BE2C (cell line): ENCODE data around the gene MRPL37.
A peak's percentile ranks its signal among the peaks of the same experiment; 100 is the strongest.

Experiments used
- DNase-seq: peaks from one replicate; pipeline ENCODE4 v3.0.0-alpha.2; 2020
- H3K27me3 ChIP-seq: fragments of 250-450 bp; sonication (Bioruptor Pico); 2 replicates; pipeline ENCODE4 v1.5.1; 2020; ENCODE audit warnings: mild to moderate bottlenecking
- H3K36me3 ChIP-seq: fragments of 250-450 bp; sonication (Bioruptor Pico); 2 replicates; pipeline ENCODE4 v1.5.1; 2020; ENCODE audit warnings: mild to moderate bottlenecking
- H3K4me1 ChIP-seq: fragments of 250-450 bp; sonication (Bioruptor Pico); 2 replicates; pipeline ENCODE4 v1.5.1; 2020
- H3K4me3 ChIP-seq: 2 replicates; pipeline ENCODE4 v1.5.1; 2011; ENCODE audit warnings: low read depth, low read length
- H3K9me3 ChIP-seq: fragments of 250-450 bp; sonication (Bioruptor Pico); 2 replicates; pipeline ENCODE4 v1.5.1; 2020
- CTCF ChIP-seq: IDR thresholded peaks from 2 replicates; pipeline ENCODE4 v1.5.1; 2012; ENCODE audit warnings: mild to moderate bottlenecking, low read depth, low read length

The MRPL37 gene

GRCh38 chr1:54252371-54252936, 52.5 kb downstream of the MRPL37 start:
- Histone ChIP-seq H3K36me3 (no peaks in the 10 kb centered on the region), H3K9me3 (no peaks in the 10 kb centered on the region), H3K27me3 (no peaks in the 10 kb centered on the region), H3K4me1 (no peaks in the 10 kb centered on the region; the same call in 1 of the 2 replicates), H3K4me3 (no peak overlapping the region)
- no peak for DNase-seq
- TF ChIP-seq CTCF, result no peak

GRCh38 chr1:54253480-54253879, 53.5 kb downstream of the MRPL37 start:
- no peaks in the 10 kb centered on the region for H3K9me3 ChIP-seq
- no peaks in the 10 kb centered on the region; the same call in 1 of the 2 replicates for H3K4me1 ChIP-seq
- no peak for TF ChIP-seq CTCF
- H3K27me3 ChIP-seq, result no peaks in the 10 kb centered on the region
- H3K36me3 ChIP-seq, result no peaks in the 10 kb centered on the region
- DNase-seq, result no peak
- no peak overlapping the region for H3K4me3 ChIP-seq

GRCh38 chr1:54254055-54254454, 54.1 kb downstream of the MRPL37 start:
- H3K9me3 ChIP-seq, result no peaks in the 10 kb centered on the region
- H3K4me1 ChIP-seq, result no peaks in the 10 kb centered on the region; the same call in 1 of the 2 replicates
- no peaks in the 10 kb centered on the region for H3K36me3 ChIP-seq
- DNase-seq, result peak; percentile 36
- no peaks in the 10 kb centered on the region for H3K27me3 ChIP-seq
- no peak for TF ChIP-seq CTCF
- H3K4me3 ChIP-seq, result no peak overlapping the region

- no peaks in the 10 kb centered on the region for H3K27me3 ChIP-seq
- H3K4me3 ChIP-seq, result no peak overlapping the region
- TF ChIP-seq CTCF, result no peak
- H3K36me3 ChIP-seq, result no peaks in the 10 kb centered on the region; the same call in 1 of the 2 replicates
- H3K9me3 ChIP-seq, result no peaks in the 10 kb centered on the region
- no peak for DNase-seq
- no peaks in the 10 kb centered on the region; the same call in 1 of the 2 replicates for H3K4me1 ChIP-seq
These were observed 55.2 kb downstream of the MRPL37 start for GRCh38 chr1:54255026-54255702.

- no peak for DNase-seq
- Histone ChIP-seq H3K4me3 (no peak overlapping the region), H3K36me3 (no peaks in the 10 kb centered on the region; the same call in 1 of the 2 replicates), H3K27me3 (no peaks in the 10 kb centered on the region), H3K9me3 (no peaks in the 10 kb centered on the region), H3K4me1 (no peaks in the 10 kb centered on the region; the same call in 1 of the 2 replicates)
- no peak for TF ChIP-seq CTCF
These were observed 56.8 kb downstream of the MRPL37 start for GRCh38 chr1:54256522-54257345.
